NCI-H460 (cell line): ENCODE data around the gene RHOXF1. TPM values are rescaled to one million over a fixed set of nuclear protein-coding genes. Genes with fewer than 3 reads are reported as not detected.
"Not testable (repeated sequence)": the region's sequence is repeated elsewhere in the genome, so short reads cannot be mapped to it uniquely, and the experiment has no call there.

Source experiments
- DNase-seq: peaks from one replicate; pipeline ENCODE4 v3.0.0-alpha.2; 2016; ENCODE audit warnings: low read depth; ENCODE audit errors: extremely low read depth
- total RNA-seq: library from RNA; depleted of rRNA; stranded (reverse); fragments of >200 nt; shearing (Covaris generic); gene quantifications from 2 replicates; pipeline ENCODE4 v1.2.3, GENCODE V29; 2014; rRNA removed

The RHOXF1 gene
- total RNA-seq, 1 experiment from 2014 or later, result not detected

GRCh38 chrX:120087289-120088017, 28.3 kb downstream of the RHOXF1 start:
- DNase-seq, result no peak

GRCh38 chrX:120085553-120086185, 30.0 kb downstream of the RHOXF1 start:
- DNase-seq, result not testable (repeated sequence)

GRCh38 chrX:120077590-120077989, 38.1 kb downstream of the RHOXF1 start, which contains the start of gene RHOXF2B:
TSS of gene RHOXF2B (minus strand) at chrX:120077690. CDS start at chrX:120077552, 138 bp downstream.
- not testable (repeated sequence) for DNase-seq

- DNase-seq, result not testable (repeated sequence)
Observed at GRCh38 chrX:120066169-120066568, 49.5 kb downstream of the RHOXF1 start.

Other genes with a start within 250 kb of the RHOXF1 start
- 26.2 and 30.3 TPM in 2 replicates for gene RNF113A, start 244.2 kb downstream of the RHOXF1 start, total RNA-seq
- gene NDUFA1, start 244.1 kb downstream of the RHOXF1 start, total RNA-seq, result 194 and 198 TPM in 2 replicates
- gene AKAP14, start 220.0 kb downstream of the RHOXF1 start, total RNA-seq, result not detected in 2 replicates
- 16.4 and 17.3 TPM in 2 replicates for gene NKAP, start 172.2 kb downstream of the RHOXF1 start, total RNA-seq
- 0.23 TPM in 1 of 2 replicates, not detected in the other for gene RHOXF2B, start 38.2 kb downstream of the RHOXF1 start, total RNA-seq
- not detected in 2 replicates for gene RHOXF2, start 42.7 kb upstream of the RHOXF1 start, total RNA-seq
- gene ZBTB33, start 134.9 kb upstream of the RHOXF1 start, total RNA-seq, result 21.9 and 24.4 TPM in 2 replicates
- 0.07 TPM in 1 of 2 replicates, not detected in the other for gene TMEM255A, start 195.5 kb upstream of the RHOXF1 start, total RNA-seq
- not detected in 2 replicates for gene ATP1B4, start 246.2 kb upstream of the RHOXF1 start, total RNA-seq